SK-N-SH (cell line): ENCODE measurements around the gene SYNGR1.
A peak's percentile ranks its signal among the peaks of the same experiment; 100 is the strongest.

Source experiments
- CTCF ChIP-seq: fragments of 200-600 bp; sonication (generic); IDR thresholded peaks from 2 replicates; pipeline ENCODE4 v1.6.1; 2017; ENCODE audit warnings: antibody characterized with exemption, mild to moderate bottlenecking, moderate library complexity
- EP300 ChIP-seq, 2 experiments: IDR thresholded peaks; 2 replicates each; pipeline versions ENCODE4 v1.4.0 to v1.6.1; 2012; ENCODE audit warnings: borderline replicate concordance in 1 of 2, low read depth in 1 of 2, low read length in 1 of 2
- FOXJ3 ChIP-seq: sonication (generic); formaldehyde crosslinking; IDR thresholded peaks from 2 replicates; pipeline ENCODE4 v1.5.1; 2020; ENCODE audit warnings: mild to moderate bottlenecking, missing genetic modification reagents
- FOXM1 ChIP-seq: IDR thresholded peaks from 2 replicates; pipeline ENCODE4 v1.4.0; 2012; ENCODE audit warnings: low read depth, mild to moderate bottlenecking
- GABPA ChIP-seq: IDR thresholded peaks from 2 replicates; pipeline ENCODE4 v1.4.0; 2012; ENCODE audit warnings: low read depth, mild to moderate bottlenecking
- GATA2 ChIP-seq: sonication (generic); formaldehyde crosslinking; IDR thresholded peaks from 2 replicates; pipeline ENCODE4 v1.5.0; 2020; ENCODE audit warnings: mild to moderate bottlenecking, missing genetic modification reagents
- MAX ChIP-seq: IDR thresholded peaks from 2 replicates; pipeline ENCODE4 v1.4.0; 2012; ENCODE audit warnings: low read depth
- NRF1 ChIP-seq: IDR thresholded peaks from 2 replicates; pipeline ENCODE4 v1.6.1; 2012; ENCODE audit warnings: low read depth, mild to moderate bottlenecking, low read length
- POLR2AphosphoS5 ChIP-seq: IDR thresholded peaks from 2 replicates; pipeline ENCODE4 v1.6.1; 2012; ENCODE audit warnings: low read depth, low read length
- RAD21 ChIP-seq: IDR thresholded peaks from 2 replicates; pipeline ENCODE4 v1.6.1; 2012; ENCODE audit warnings: mild to moderate bottlenecking, low read length
- SMC3 ChIP-seq: IDR thresholded peaks from 2 replicates; pipeline ENCODE4 v1.6.1; 2012; ENCODE audit warnings: low read depth, low read length, improper control_type of control experiment
- ZBTB33 ChIP-seq: IDR thresholded peaks from 2 replicates; pipeline ENCODE4 v1.4.0; 2012; ENCODE audit warnings: low read depth, borderline replicate concordance

DNA sequence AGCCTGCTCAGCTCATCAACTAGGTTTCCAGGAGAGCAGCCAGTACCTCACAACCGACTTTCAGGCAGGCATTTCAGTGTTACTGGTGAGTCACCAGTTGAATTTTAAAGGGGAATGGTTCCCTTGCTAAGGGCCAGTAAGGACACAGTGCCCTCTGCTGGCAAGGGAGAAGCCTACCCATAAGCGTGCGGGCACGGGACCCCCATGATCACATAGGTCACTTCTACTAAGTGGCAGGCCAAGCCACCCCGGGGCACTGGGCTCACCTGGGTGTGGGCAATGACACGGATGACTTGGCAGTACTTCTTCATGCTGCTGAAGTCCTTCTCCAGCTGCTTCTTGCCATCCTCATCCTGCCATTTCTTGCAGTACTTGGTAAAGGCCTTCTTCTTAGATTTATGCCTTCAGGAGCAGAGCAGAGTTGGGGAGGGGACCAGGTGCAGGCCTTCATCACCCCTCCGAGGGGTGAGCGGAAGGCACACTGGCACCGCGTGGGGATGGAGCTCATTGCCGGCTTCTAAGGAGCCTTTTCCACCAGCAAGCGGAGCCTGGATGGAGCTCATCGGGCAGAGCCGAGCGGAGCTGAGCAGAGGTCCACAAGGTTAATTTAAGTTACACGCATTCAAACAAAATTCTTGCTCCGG, 33.2 kb upstream of the SYNGR1 start:
- TF ChIP-seq CTCF (peak; percentile 75), GATA2 (CRISPR knock-in tag) (no peak), SMC3 (peak; percentile 30; the same call in 1 of the 2 replicates), POLR2AphosphoS5 (no peak), RAD21 (peak; percentile 45), NRF1 (no peak), EP300 (IDR thresholded peaks at IDR 0.05; ENCODE audit: borderline replicate concordance in 1 of 2, low read depth in 1 of 2, low read length in 1 of 2) (no peak), FOXJ3 (no peak), GABPA (no peak), FOXM1 (no peak), ZBTB33 (no peak), MAX (no peak)
